ENCODE measurements around the gene AGPS. TPM values are rescaled to one million over a fixed set of nuclear protein-coding genes. Genes with fewer than 3 reads are reported as not detected.
A peak's percentile ranks its signal among the peaks of the same experiment; 100 is the strongest.

The AGPS gene
- total RNA-seq, 2 experiments from 2014 or later = 2.1 to 9.6 TPM

DNA sequence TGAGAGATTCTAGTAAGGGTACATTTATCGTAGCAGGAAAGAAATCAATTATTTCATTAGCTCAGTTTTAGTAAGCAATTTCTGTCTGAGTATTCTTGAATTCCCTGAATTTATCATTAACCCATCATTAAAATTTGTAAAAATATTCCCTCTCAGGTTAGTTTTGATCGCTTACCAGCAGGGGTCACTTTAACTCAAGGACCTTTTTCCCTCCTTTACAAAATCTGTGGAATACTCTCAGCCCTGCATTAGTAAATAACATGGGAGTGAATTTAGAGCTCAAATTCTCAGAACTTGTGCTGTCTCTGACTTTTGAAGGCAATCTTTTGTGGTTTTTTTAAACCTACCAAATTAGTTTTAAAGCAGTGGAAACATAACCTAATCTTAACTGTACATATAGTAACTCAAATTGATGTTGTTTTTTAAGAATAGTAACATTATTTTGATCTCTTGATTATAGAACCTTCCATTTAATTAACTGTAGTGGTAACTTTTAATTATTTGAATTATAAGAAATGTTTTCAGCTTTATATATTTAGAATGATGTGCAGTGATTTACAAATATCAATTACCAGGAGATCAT is 97.2 kb downstream of the AGPS start:
- peak; percentile 31 for DNase-seq (ENCODE audit: low spot score)
- intact Hi-C loops (cut with micrococcal nuclease; ENCODE audit: unreplicated experiment) = loop anchor here (1.0 to 2.0 kb wide), 2 partner anchors 115 to 234 kb away; no protein-coding TSS in a partner anchor
- POLR2A ChIA-PET = interaction anchor here (1.0 to 1.4 kb wide), 2 partner anchors 15 to 25 kb away, joined by 3 to 5 read pairs; no protein-coding TSS in a partner anchor

DNA sequence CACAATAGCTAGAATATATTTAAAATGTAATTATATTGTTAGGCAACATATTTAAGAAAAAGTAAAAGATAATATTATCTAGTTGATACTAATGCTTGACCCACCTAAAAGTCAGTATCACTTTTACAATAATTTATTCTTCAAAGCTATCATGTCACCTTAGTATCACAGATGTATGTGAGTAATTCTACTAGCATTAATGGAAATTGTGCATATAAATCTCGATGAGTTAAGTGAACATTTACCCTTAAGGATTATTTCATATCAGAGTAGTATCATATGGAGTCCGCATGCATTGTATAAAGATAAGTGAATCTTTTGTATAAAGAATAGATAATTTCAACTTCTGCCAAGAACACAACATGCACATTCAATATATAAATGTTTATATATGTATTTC is 103.4 kb downstream of the AGPS start:
- no TSS peak for BruUV-seq (replicated peaks)
- POLR2A ChIA-PET = interaction anchor here (0.7 to 1.0 kb wide), 2 partner anchors 10 to 703 kb away, joined by 3 to 4 read pairs; no protein-coding TSS in a partner anchor

More for the DNA sequence above, 97.2 kb downstream of the AGPS start:
- Histone ChIP-seq H2AFZ (ENCODE audit: low read length) (no peak overlapping the region), H3K4me1 (ENCODE audit: insufficient read depth, low read length, poor library complexity, severe bottlenecking) (no peaks in the 10 kb centered on the region), H3K9me3 (ENCODE audit: low read length) (no peaks in the 10 kb centered on the region), H3K36me3 (ENCODE audit: insufficient read depth, low read length) (no peaks in the 10 kb centered on the region), H3K4me2 (ENCODE audit: low read length) (no peak overlapping the region), H3K9me2 (ENCODE audit: insufficient read depth, low read length) (no peaks in the 10 kb centered on the region), H3K27ac (ENCODE audit: low read depth, low read length, poor library complexity, severe bottlenecking) (no peak overlapping the region), H3K4me3 (ENCODE audit: low read depth, low read length, poor library complexity, severe bottlenecking) (no peak overlapping the region), H3K79me2 (ENCODE audit: insufficient read depth, low read depth, low read length) (no peaks in the 10 kb centered on the region), H4K20me1 (ENCODE audit: insufficient read depth, low read length) (no peaks in the 10 kb centered on the region)
- TF ChIP-seq, protein P1, sequence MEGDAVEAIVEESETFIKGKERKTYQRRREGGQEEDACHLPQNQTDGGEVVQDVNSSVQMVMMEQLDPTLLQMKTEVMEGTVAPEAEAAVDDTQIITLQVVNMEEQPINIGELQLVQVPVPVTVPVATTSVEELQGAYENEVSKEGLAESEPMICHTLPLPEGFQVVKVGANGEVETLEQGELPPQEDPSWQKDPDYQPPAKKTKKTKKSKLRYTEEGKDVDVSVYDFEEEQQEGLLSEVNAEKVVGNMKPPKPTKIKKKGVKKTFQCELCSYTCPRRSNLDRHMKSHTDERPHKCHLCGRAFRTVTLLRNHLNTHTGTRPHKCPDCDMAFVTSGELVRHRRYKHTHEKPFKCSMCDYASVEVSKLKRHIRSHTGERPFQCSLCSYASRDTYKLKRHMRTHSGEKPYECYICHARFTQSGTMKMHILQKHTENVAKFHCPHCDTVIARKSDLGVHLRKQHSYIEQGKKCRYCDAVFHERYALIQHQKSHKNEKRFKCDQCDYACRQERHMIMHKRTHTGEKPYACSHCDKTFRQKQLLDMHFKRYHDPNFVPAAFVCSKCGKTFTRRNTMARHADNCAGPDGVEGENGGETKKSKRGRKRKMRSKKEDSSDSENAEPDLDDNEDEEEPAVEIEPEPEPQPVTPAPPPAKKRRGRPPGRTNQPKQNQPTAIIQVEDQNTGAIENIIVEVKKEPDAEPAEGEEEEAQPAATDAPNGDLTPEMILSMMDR (conservative IDR thresholded peaks at IDR 0.05; ENCODE audit: low read length) = peak; percentile 87
- no peak for TF ChIP-seq EZH2phosphoT487 (IDR thresholded peaks at IDR 0.05; ENCODE audit: borderline replicate concordance, low read depth, low read length)
- CTCF ChIA-PET (ENCODE audit: unreplicated experiment) = no interaction called here
- BruUV-seq (replicated peaks) = no TSS peak

DNA sequence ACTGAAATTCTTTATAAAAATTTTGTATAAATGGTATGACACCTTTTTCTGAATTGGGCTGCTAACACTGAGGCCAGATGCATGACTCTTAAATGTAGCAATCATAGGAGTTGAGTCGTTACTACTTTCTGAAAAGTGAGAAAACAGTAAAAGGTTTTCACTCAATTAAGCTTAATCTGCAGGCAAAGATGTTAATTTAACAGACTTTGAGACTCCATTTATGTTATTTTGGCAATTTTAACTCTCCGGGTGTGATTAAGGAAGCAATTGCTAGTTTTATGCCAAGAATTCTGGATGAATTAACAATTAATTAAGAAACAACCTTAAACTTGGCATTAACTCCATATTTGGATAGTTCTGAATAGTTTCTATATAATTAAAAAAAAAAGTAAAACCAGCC is 104.3 kb downstream of the AGPS start:
- CTCF ChIA-PET (ENCODE audit: unreplicated experiment) = no interaction called here
- H3K79me2 ChIP-seq (ENCODE audit: insufficient read depth, low read depth, low read length) = no peaks in the 10 kb centered on the region
- H3K4me3 ChIP-seq (ENCODE audit: low read depth, low read length, poor library complexity, severe bottlenecking) = no peak overlapping the region
- H4K20me1 ChIP-seq (ENCODE audit: insufficient read depth, low read length) = no peaks in the 10 kb centered on the region
- DNase-seq (ENCODE audit: low spot score) = no peak
- TF ChIP-seq EZH2phosphoT487 (IDR thresholded peaks at IDR 0.05; ENCODE audit: borderline replicate concordance, low read depth, low read length) = no peak
- TF ChIP-seq, protein P1 (conservative IDR thresholded peaks at IDR 0.05; ENCODE audit: low read length) = no peak
- POLR2A ChIA-PET = interaction anchor here (0.6 kb wide), 1 partner anchor 963 kb away, joined by 3 read pairs; no protein-coding TSS in a partner anchor
- no peaks in the 10 kb centered on the region for H3K9me3 ChIP-seq (ENCODE audit: low read length)
- intact Hi-C loops (cut with micrococcal nuclease; ENCODE audit: unreplicated experiment) = no loop called here
- H2AFZ ChIP-seq (ENCODE audit: low read length) = no peak overlapping the region
- no TSS peak for BruUV-seq (replicated peaks)
- H3K4me1 ChIP-seq (ENCODE audit: insufficient read depth, low read length, poor library complexity, severe bottlenecking) = no peaks in the 10 kb centered on the region
- no peak overlapping the region for H3K4me2 ChIP-seq (ENCODE audit: low read length)
- no peaks in the 10 kb centered on the region for H3K36me3 ChIP-seq (ENCODE audit: insufficient read depth, low read length)
- no peak overlapping the region for H3K27ac ChIP-seq (ENCODE audit: low read depth, low read length, poor library complexity, severe bottlenecking)
- no peaks in the 10 kb centered on the region for H3K9me2 ChIP-seq (ENCODE audit: insufficient read depth, low read length)

More for the DNA sequence above, 103.4 kb downstream of the AGPS start:
- Histone ChIP-seq H3K27ac (ENCODE audit: low read depth, low read length, poor library complexity, severe bottlenecking) (no peak overlapping the region), H3K4me2 (ENCODE audit: low read length) (no peak overlapping the region), H3K9me2 (ENCODE audit: insufficient read depth, low read length) (no peaks in the 10 kb centered on the region), H2AFZ (ENCODE audit: low read length) (no peak overlapping the region), H3K9me3 (ENCODE audit: low read length) (no peaks in the 10 kb centered on the region), H3K36me3 (ENCODE audit: insufficient read depth, low read length) (no peaks in the 10 kb centered on the region), H4K20me1 (ENCODE audit: insufficient read depth, low read length) (no peaks in the 10 kb centered on the region), H3K79me2 (ENCODE audit: insufficient read depth, low read depth, low read length) (no peaks in the 10 kb centered on the region), H3K4me1 (ENCODE audit: insufficient read depth, low read length, poor library complexity, severe bottlenecking) (no peaks in the 10 kb centered on the region), H3K4me3 (ENCODE audit: low read depth, low read length, poor library complexity, severe bottlenecking) (no peak overlapping the region)
- CTCF ChIA-PET (ENCODE audit: unreplicated experiment) = no interaction called here
- intact Hi-C loops (cut with micrococcal nuclease; ENCODE audit: unreplicated experiment) = no loop called here
- no peak for DNase-seq (ENCODE audit: low spot score)
- TF ChIP-seq, protein P1 (conservative IDR thresholded peaks at IDR 0.05; ENCODE audit: low read length) = no peak
- no peak for TF ChIP-seq EZH2phosphoT487 (IDR thresholded peaks at IDR 0.05; ENCODE audit: borderline replicate concordance, low read depth, low read length)
